Naive thymus-derived CD8-positive, alpha-beta T cell (primary cell): Measurements from ENCODE around the gene C7orf33. TPM values are rescaled to one million over a fixed set of nuclear protein-coding genes. Genes with fewer than 3 reads are reported as not detected.

ENCODE experiments used
- ATAC-seq, 2 donors: fragments of 150-1000 bp; cut with Tn5 transposase in 1 of 2; sonication (Bioruptor Pico), chemical (Tn5 transposase) in 1 of 2; 1 replicate in 1 of 2; 2 replicates in 1 of 2; pipeline ENCODE4 v1.10.0; 2021; ENCODE audit warnings: mild to moderate bottlenecking in 2 of 2, moderate library complexity in 2 of 2
- POLR2A ChIA-PET: fragments of 350-600 bp; sonication (Branson Sonifier 250); formaldehyde crosslinking; loops from one replicate; lab custom pipeline; 2021; ENCODE audit warnings: antibody characterized with exemption; lab: Charles Lee
- DNase-seq, 10 donors: peaks; one replicate each; pipeline versions ENCODE4 v3.0.0 to v3.0.0-alpha.2; 2020 to 2022
- H3K27ac Mint-ChIP-seq, 10 donors: one replicate each; pipeline ENCODE4 v1.8.0; 2020 to 2022; ENCODE audit warnings: mild to moderate bottlenecking in 10 of 10, mixed read lengths in 10 of 10, moderate library complexity in 4 of 10, inconsistent platforms in 1 of 10
- H3K27me3 Mint-ChIP-seq, 5 donors: one replicate each; pipeline ENCODE4 v1.8.0; 2021 to 2022; ENCODE audit warnings: mixed read lengths in 5 of 5
- H3K36me3 Mint-ChIP-seq, 3 donors: one replicate each; pipeline ENCODE4 v1.8.0; 2020 to 2022; ENCODE audit warnings: mixed read lengths in 3 of 3, mild to moderate bottlenecking in 2 of 3, inconsistent platforms in 1 of 3
- H3K4me1 Mint-ChIP-seq, 4 donors: one replicate each; pipeline ENCODE4 v1.8.0; 2021 to 2022; ENCODE audit warnings: mixed read lengths in 4 of 4
- H3K4me3 Mint-ChIP-seq, 10 donors: one replicate each; pipeline ENCODE4 v1.8.0; 2020 to 2022; ENCODE audit warnings: mild to moderate bottlenecking in 10 of 10, mixed read lengths in 10 of 10, moderate library complexity in 6 of 10, inconsistent platforms in 1 of 10
- H3K9me3 Mint-ChIP-seq, 9 donors: one replicate each; pipeline ENCODE4 v1.8.0; 2020 to 2022; ENCODE audit warnings: mixed read lengths in 9 of 9, mild to moderate bottlenecking in 3 of 9, inconsistent platforms in 1 of 9, moderate library complexity in 1 of 9
- polyA plus RNA-seq, 3 donors: library from polyadenylated mRNA; unstranded; fragments of 300-500 nt; fragmentation: Illumina TruSeq; gene quantifications; one replicate each; pipeline ENCODE4 v1.2.3, GENCODE V29; 2021
- total RNA-seq, 8 experiments: library from RNA in 2 of 8; stranded (reverse) in 2 of 8; gene quantifications; one replicate each; pipeline ENCODE4 v1.2.3 and lab custom pipeline; 2021 to 2026

Gene C7orf33
- total and polyA plus RNA-seq, 5 experiments from 2014 or later = not detected

GRCh38 chr7:148615085-148615730 is 24.6 kb downstream of the C7orf33 start:
- no peak overlapping the region for H3K27ac Mint-ChIP-seq
- POLR2A ChIA-PET = no interaction called here

GRCh38 chr7:148620749-148621359 is 30.3 kb downstream of the C7orf33 start:
- ATAC-seq (no peak), DNase-seq (no peak)
- Mint-ChIP-seq H3K27me3 (peaks cover 12 to 48% (median 30%) of the 10 kb centered on the region in 5 donors), H3K36me3 (peaks cover 0 to 13% (median 3%) of the 10 kb centered on the region in 3 donors), H3K27ac (peak overlapping the region in 1 of 10 donors; percentile 1), H3K9me3 (peaks cover 0 to 11% (median 4%) of the 10 kb centered on the region in 9 donors), H3K4me1 (peaks cover 16 to 28% (median 21%) of the 10 kb centered on the region in 4 donors), H3K4me3 (no peak overlapping the region)
- POLR2A ChIA-PET = no interaction called here

More at GRCh38 chr7:148615085-148615730, 24.6 kb downstream of the C7orf33 start:
- no peak for ATAC-seq
- H3K4me3 Mint-ChIP-seq = no peak overlapping the region
- peaks cover 8 to 31% (median 14%) of the 10 kb centered on the region in 5 donors for H3K27me3 Mint-ChIP-seq
- H3K4me1 Mint-ChIP-seq = no peaks in the 10 kb centered on the region
- H3K9me3 Mint-ChIP-seq = peaks cover 0 to 11% (median 4%) of the 10 kb centered on the region in 9 donors
- DNase-seq = no peak
- peaks cover 0 to 13% (median 3%) of the 10 kb centered on the region in 3 donors for H3K36me3 Mint-ChIP-seq

- Mint-ChIP-seq H3K9me3 (peaks cover 0 to 11% (median 4%) of the 10 kb centered on the region in 9 donors), H3K36me3 (peaks cover 0 to 13% (median 3%) of the 10 kb centered on the region in 3 donors), H3K4me1 (peaks cover 16 to 28% (median 21%) of the 10 kb centered on the region in 4 donors), H3K27ac (no peak overlapping the region), H3K4me3 (no peak overlapping the region), H3K27me3 (peaks cover 10 to 45% (median 30%) of the 10 kb centered on the region in 5 donors)
- ATAC-seq = no peak
- DNase-seq = no peak
- POLR2A ChIA-PET = no interaction called here
Measured at GRCh38 chr7:148621563-148621962, 31.0 kb downstream of the C7orf33 start.

- Mint-ChIP-seq H3K4me1 (peaks cover 22 to 40% (median 33%) of the 10 kb centered on the region in 4 donors), H3K27me3 (peaks cover 8 to 40% (median 28%) of the 10 kb centered on the region in 5 donors), H3K9me3 (peaks cover 0 to 6% (median 2%) of the 10 kb centered on the region in 9 donors), H3K4me3 (no peak overlapping the region), H3K27ac (no peak overlapping the region), H3K36me3 (peaks cover 0 to 7% (median 3%) of the 10 kb centered on the region in 3 donors)
- POLR2A ChIA-PET = interaction anchor here (0.7 kb wide), 1 partner anchor 32 kb away, joined by 3 read pairs; no protein-coding TSS in a partner anchor
- ATAC-seq (no peak), DNase-seq (no peak)
Measured at GRCh38 chr7:148622887-148623585, 32.5 kb downstream of the C7orf33 start.

- H3K27ac Mint-ChIP-seq = peak overlapping the region in 1 of 10 donors; percentile 18
Measured at GRCh38 chr7:148623586-148624282, 33.2 kb downstream of the C7orf33 start.

GRCh38 chr7:148624735-148625134 is 34.2 kb downstream of the C7orf33 start:
- H3K27me3 Mint-ChIP-seq = peaks cover 6 to 25% (median 16%) of the 10 kb centered on the region in 5 donors
- no peaks in the 10 kb centered on the region for H3K36me3 Mint-ChIP-seq
- peak overlapping the region in 4 of 10 donors; percentile 0 to 53 (median 22) for H3K4me3 Mint-ChIP-seq
- no peak overlapping the region for H3K27ac Mint-ChIP-seq
- H3K9me3 Mint-ChIP-seq = no peaks in the 10 kb centered on the region
- DNase-seq (no peak), ATAC-seq (no peak)
- peaks cover 27 to 53% (median 47%) of the 10 kb centered on the region in 4 donors for H3K4me1 Mint-ChIP-seq
- POLR2A ChIA-PET = no interaction called here

More at GRCh38 chr7:148623586-148624282, 33.2 kb downstream of the C7orf33 start:
- DNase-seq = no peak
- POLR2A ChIA-PET = no interaction called here
- H3K36me3 Mint-ChIP-seq = no peaks in the 10 kb centered on the region
- H3K4me1 Mint-ChIP-seq = peaks cover 24 to 47% (median 40%) of the 10 kb centered on the region in 4 donors
- H3K9me3 Mint-ChIP-seq = no peaks in the 10 kb centered on the region
- peaks cover 6 to 33% (median 21%) of the 10 kb centered on the region in 5 donors for H3K27me3 Mint-ChIP-seq
- no peak overlapping the region for H3K4me3 Mint-ChIP-seq
- no peak for ATAC-seq

- ATAC-seq = no peak
- Mint-ChIP-seq H3K27me3 (peaks cover 6 to 24% (median 16%) of the 10 kb centered on the region in 5 donors), H3K4me1 (peaks cover 31 to 57% (median 53%) of the 10 kb centered on the region in 4 donors), H3K9me3 (no peaks in the 10 kb centered on the region), H3K36me3 (no peaks in the 10 kb centered on the region), H3K4me3 (no peak overlapping the region), H3K27ac (no peak overlapping the region)
- DNase-seq = no peak
- POLR2A ChIA-PET = no interaction called here
Measured at GRCh38 chr7:148625342-148625741, 34.8 kb downstream of the C7orf33 start.

GRCh38 chr7:148626828-148627227 is 36.3 kb downstream of the C7orf33 start:
- no peak for ATAC-seq
- Mint-ChIP-seq H3K36me3 (no peaks in the 10 kb centered on the region), H3K4me3 (peak overlapping the region in 3 of 10 donors; percentile 14 to 64 (median 26)), H3K27me3 (peaks cover 0 to 12% (median 2%) of the 10 kb centered on the region in 5 donors), H3K27ac (peak overlapping the region in 1 of 10 donors; percentile 69), H3K4me1 (peaks cover 28 to 60% (median 50%) of the 10 kb centered on the region in 4 donors), H3K9me3 (no peaks in the 10 kb centered on the region)
- POLR2A ChIA-PET = interaction anchor here (3.2 kb wide), 1 partner anchor 72 kb away, joined by 14 read pairs; the partner anchor contains the start of gene CUL1
- DNase-seq = no peak

GRCh38 chr7:148628011-148628410 is 37.4 kb downstream of the C7orf33 start:
- POLR2A ChIA-PET = interaction anchor here (0.8 to 3.2 kb wide), 2 partner anchors 71 to 72 kb away, joined by 3 to 14 read pairs; partner anchors contain the start of gene CUL1
- no peaks in the 10 kb centered on the region for H3K36me3 Mint-ChIP-seq
- no peak for DNase-seq
- H3K4me1 Mint-ChIP-seq = peaks cover 31 to 63% (median 54%) of the 10 kb centered on the region in 4 donors
- ATAC-seq = no peak
- peaks cover 0 to 10% (median 0%) of the 10 kb centered on the region in 5 donors for H3K27me3 Mint-ChIP-seq
- H3K27ac Mint-ChIP-seq = peak overlapping the region in 1 of 10 donors; percentile 36
- H3K4me3 Mint-ChIP-seq = peak overlapping the region; percentile 5 to 75 (median 59)
- peaks cover 0 to 1% (median 0%) of the 10 kb centered on the region in 9 donors for H3K9me3 Mint-ChIP-seq

- Mint-ChIP-seq H3K36me3 (peaks cover 0 to 2% (median 0%) of the 10 kb centered on the region in 3 donors), H3K27ac (peak overlapping the region in 1 of 10 donors; percentile 2), H3K4me3 (peak overlapping the region in 2 of 10 donors; percentile 4 to 16), H3K9me3 (peaks cover 0 to 8% (median 0%) of the 10 kb centered on the region in 9 donors), H3K4me1 (peaks cover 28 to 58% (median 50%) of the 10 kb centered on the region in 4 donors), H3K27me3 (peaks cover 0 to 5% (median 0%) of the 10 kb centered on the region in 5 donors)
- ATAC-seq (no peak), DNase-seq (no peak)
- POLR2A ChIA-PET = no interaction called here
Measured at GRCh38 chr7:148630078-148630477, 39.5 kb downstream of the C7orf33 start.

GRCh38 chr7:148633761-148634160 is 43.2 kb downstream of the C7orf33 start:
- Mint-ChIP-seq H3K27me3 (peaks cover 0 to 1% (median 0%) of the 10 kb centered on the region in 5 donors), H3K27ac (no peak overlapping the region), H3K9me3 (peaks cover 0 to 8% (median 0%) of the 10 kb centered on the region in 9 donors), H3K36me3 (peaks cover 0 to 4% (median 2%) of the 10 kb centered on the region in 3 donors), H3K4me3 (peak overlapping the region in 1 of 10 donors; percentile 33), H3K4me1 (peaks cover 20 to 36% (median 26%) of the 10 kb centered on the region in 4 donors)
- ATAC-seq = no peak
- DNase-seq = no peak
- POLR2A ChIA-PET = no interaction called here
